CD14-positive monocyte (primary cell): ENCODE data around the gene PRR13. TPM values are rescaled to one million over a fixed set of nuclear protein-coding genes. Genes with fewer than 3 reads are reported as not detected.

ENCODE experiments used
- DNase-seq, 3 donors: peaks; one replicate each; pipeline ENCODE4 v3.0.0-alpha.2; 2011 to 2022
- H2AFZ ChIP-seq: 2 replicates; pipeline ENCODE4 v1.6.0; 2012; ENCODE audit warnings: mild to moderate bottlenecking, low read depth, low read length, inconsistent platforms; ENCODE audit not compliant: insufficient read depth, poor library complexity, severe bottlenecking
- H3K27ac ChIP-seq, 2 donors: 1 replicate in 1 of 2; 2 replicates in 1 of 2; pipeline ENCODE4 v1.5.1; 2012 to 2013; ENCODE audit warnings: low read length in 2 of 2, control low read depth in 1 of 2, inconsistent platforms in 1 of 2, low read depth in 1 of 2, mild to moderate bottlenecking in 1 of 2
- H3K27me3 ChIP-seq, 2 donors: one replicate each; pipeline versions ENCODE4 v1.6.0 to v1.6.1; 2011 to 2013; ENCODE audit warnings: low read length in 2 of 2; ENCODE audit not compliant: control insufficient read depth in 2 of 2, insufficient read depth in 2 of 2
- H3K36me3 ChIP-seq, 2 donors: replicated peaks in 1 of 2; 1 replicate in 1 of 2; 2 replicates in 1 of 2; pipeline versions ENCODE4 v1.5.1 to v1.6.1; 2012 to 2013; ENCODE audit warnings: low read length in 2 of 2, control low read depth in 1 of 2, inconsistent platforms in 1 of 2, mild to moderate bottlenecking in 1 of 2; ENCODE audit not compliant: insufficient read depth in 2 of 2, control insufficient read depth in 1 of 2
- H3K4me1 ChIP-seq, 2 donors: 1 replicate in 1 of 2; 2 replicates in 1 of 2; pipeline versions ENCODE4 v1.5.1 to v1.6.1; 2012 to 2013; ENCODE audit warnings: low read length in 2 of 2, control low read depth in 1 of 2, inconsistent platforms in 1 of 2, mild to moderate bottlenecking in 1 of 2, moderate library complexity in 1 of 2; ENCODE audit not compliant: insufficient read depth in 2 of 2, control insufficient read depth in 1 of 2
- H3K4me2 ChIP-seq: replicated peaks from 2 replicates; pipeline ENCODE3; 2012; ENCODE audit warnings: low read length, moderate library complexity, mild to moderate bottlenecking; ENCODE audit not compliant: poor library complexity, severe bottlenecking; ENCODE audit errors: extremely low read depth
- H3K4me3 ChIP-seq, 3 experiments: fragments of 200-600 bp in 1 of 3; sonication (generic) in 1 of 3; replicated peaks in 1 of 3; 1 replicate in 2 of 3; 2 replicates in 1 of 3; pipeline ENCODE4 v1.5.1; 2011 to 2013; ENCODE audit warnings: low read length in 3 of 3, mild to moderate bottlenecking in 3 of 3, control low read depth in 2 of 3, low read depth in 2 of 3, inconsistent platforms in 1 of 3, moderate library complexity in 1 of 3
- H3K79me2 ChIP-seq: 2 replicates; pipeline ENCODE4 v1.6.0; 2012; ENCODE audit warnings: mild to moderate bottlenecking, control low read depth, inconsistent platforms, low read length, moderate library complexity; ENCODE audit not compliant: insufficient read depth
- H3K9ac ChIP-seq: 2 replicates; pipeline ENCODE4 v1.6.0; 2017; ENCODE audit warnings: low read length, mild to moderate bottlenecking; ENCODE audit not compliant: insufficient read depth, poor library complexity, severe bottlenecking
- H3K9me3 ChIP-seq, 2 donors: replicated peaks in 1 of 2; 1 replicate in 1 of 2; 2 replicates in 1 of 2; pipeline versions ENCODE4 v1.5.1 to v1.6.1; 2012 to 2013; ENCODE audit warnings: low read length in 2 of 2, control low read depth in 1 of 2; ENCODE audit not compliant: control insufficient read depth in 1 of 2, insufficient read depth in 1 of 2
- H4K20me1 ChIP-seq: 2 replicates; pipeline ENCODE4 v1.6.0; 2012; ENCODE audit warnings: mild to moderate bottlenecking, low read length, control low read depth, moderate library complexity; ENCODE audit not compliant: insufficient read depth
- H3K27ac Mint-ChIP-seq, 7 donors: one replicate each; pipeline ENCODE4 v1.8.0; 2020; ENCODE audit warnings: mild to moderate bottlenecking in 7 of 7, mixed read lengths in 7 of 7, moderate library complexity in 6 of 7, inconsistent platforms in 2 of 7
- H3K27me3 Mint-ChIP-seq, 3 donors: one replicate each; pipeline ENCODE4 v1.8.0; 2021 to 2022; ENCODE audit warnings: low read depth in 3 of 3, mild to moderate bottlenecking in 3 of 3, mixed read lengths in 3 of 3, moderate library complexity in 3 of 3, inconsistent platforms in 1 of 3
- H3K36me3 Mint-ChIP-seq, 2 donors: one replicate each; pipeline ENCODE4 v1.8.0; 2020; ENCODE audit warnings: mixed read lengths in 2 of 2, inconsistent platforms in 1 of 2, mild to moderate bottlenecking in 1 of 2
- H3K4me1 Mint-ChIP-seq: one replicate; pipeline ENCODE4 v1.8.0; 2020; ENCODE audit warnings: mild to moderate bottlenecking, mixed read lengths
- H3K4me3 Mint-ChIP-seq, 2 donors: one replicate each; pipeline ENCODE4 v1.8.0; 2020; ENCODE audit warnings: mild to moderate bottlenecking in 2 of 2, mixed read lengths in 2 of 2, moderate library complexity in 1 of 2
- H3K9me3 Mint-ChIP-seq, 7 donors: one replicate each; pipeline ENCODE4 v1.8.0; 2020 to 2022; ENCODE audit warnings: mixed read lengths in 7 of 7, mild to moderate bottlenecking in 6 of 7, moderate library complexity in 6 of 7, inconsistent platforms in 2 of 7
- WGBS: methylation state at CpG from one replicate; pipeline ENCODE4 v1.1.5; 2013; ENCODE audit warnings: missing lambda C conversion rate; ENCODE audit not compliant: insufficient coverage; 5-methylcytosine and 5-hydroxymethylcytosine counted together
- intact Hi-C, 2 donors: fragments of 100-400 bp; cut with micrococcal nuclease; formaldehyde crosslinking; loops; one replicate each; pipeline versions ENCODE4 v1.15.0 to v1.15.1; 2023
- polyA plus RNA-seq, 3 donors: library from polyadenylated mRNA; depleted of rRNA in 1 of 3; unstranded in 2 of 3; stranded (reverse) in 1 of 3; fragments of 300-500 nt in 2 of 3; fragments of >200 nt in 1 of 3; fragmentation: Illumina TruSeq in 2 of 3; gene quantifications; 1 replicate in 2 of 3; 2 replicates in 1 of 3; pipeline ENCODE4 v1.2.3, GENCODE V29; 2012 to 2021
- TF ChIP-seq, protein P1 (sequence below): fragments of 200-600 bp; IDR thresholded peaks from one replicate; pipeline ENCODE4 v1.8.0; 2022; ENCODE audit warnings: antibody characterized with exemption, mild to moderate bottlenecking

Gene PRR13
- polyA plus RNA-seq, 3 donors: 172 to 670 (median 591) TPM

DNA sequence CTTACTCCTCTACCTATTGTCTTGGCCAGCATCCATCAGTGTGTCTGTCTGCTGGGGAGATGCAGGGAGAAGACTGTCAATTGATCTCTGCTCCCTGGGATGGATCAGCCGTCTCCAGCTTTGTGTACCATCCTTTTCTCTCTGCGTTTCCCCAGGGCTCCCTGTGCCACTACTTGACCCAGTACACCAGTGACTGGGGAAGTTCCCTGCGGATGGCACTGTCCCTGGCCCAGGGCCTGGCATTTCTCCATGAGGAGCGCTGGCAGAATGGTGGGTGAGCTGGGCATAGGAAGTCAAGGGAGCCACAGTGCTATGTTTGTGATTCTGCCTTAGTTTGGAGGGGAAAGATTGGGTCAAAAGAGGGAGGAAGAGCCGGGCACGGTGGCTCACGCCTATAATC is 12.8 kb upstream of the PRR13 start:
- Histone ChIP-seq H3K27me3 (no peaks in the 10 kb centered on the region), H3K79me2 (no peaks in the 10 kb centered on the region), H3K4me1 (no peaks in the 10 kb centered on the region), H2AFZ (no peak overlapping the region), H4K20me1 (no peaks in the 10 kb centered on the region), H3K4me3 (no peak overlapping the region), H3K9ac (no peak overlapping the region), H3K27ac (no peak overlapping the region), H3K9me3 (no peaks in the 10 kb centered on the region), H3K36me3 (no peaks in the 10 kb centered on the region), H3K4me2 (no peak overlapping the region)
- intact Hi-C loops: no loop called here
- H3K4me3 Mint-ChIP-seq: no peak overlapping the region
- TF ChIP-seq, protein P1, sequence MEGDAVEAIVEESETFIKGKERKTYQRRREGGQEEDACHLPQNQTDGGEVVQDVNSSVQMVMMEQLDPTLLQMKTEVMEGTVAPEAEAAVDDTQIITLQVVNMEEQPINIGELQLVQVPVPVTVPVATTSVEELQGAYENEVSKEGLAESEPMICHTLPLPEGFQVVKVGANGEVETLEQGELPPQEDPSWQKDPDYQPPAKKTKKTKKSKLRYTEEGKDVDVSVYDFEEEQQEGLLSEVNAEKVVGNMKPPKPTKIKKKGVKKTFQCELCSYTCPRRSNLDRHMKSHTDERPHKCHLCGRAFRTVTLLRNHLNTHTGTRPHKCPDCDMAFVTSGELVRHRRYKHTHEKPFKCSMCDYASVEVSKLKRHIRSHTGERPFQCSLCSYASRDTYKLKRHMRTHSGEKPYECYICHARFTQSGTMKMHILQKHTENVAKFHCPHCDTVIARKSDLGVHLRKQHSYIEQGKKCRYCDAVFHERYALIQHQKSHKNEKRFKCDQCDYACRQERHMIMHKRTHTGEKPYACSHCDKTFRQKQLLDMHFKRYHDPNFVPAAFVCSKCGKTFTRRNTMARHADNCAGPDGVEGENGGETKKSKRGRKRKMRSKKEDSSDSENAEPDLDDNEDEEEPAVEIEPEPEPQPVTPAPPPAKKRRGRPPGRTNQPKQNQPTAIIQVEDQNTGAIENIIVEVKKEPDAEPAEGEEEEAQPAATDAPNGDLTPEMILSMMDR: no peak
- no peak for DNase-seq
- no peaks in the 10 kb centered on the region for H3K9me3 Mint-ChIP-seq
- H3K36me3 Mint-ChIP-seq: no peaks in the 10 kb centered on the region
- WGBS: 100% methylated on average over 3 of the region's 7 CpGs
- H3K4me1 Mint-ChIP-seq: no peaks in the 10 kb centered on the region
- no peak overlapping the region for H3K27ac Mint-ChIP-seq
- H3K27me3 Mint-ChIP-seq: peaks cover 3 to 7% (median 4%) of the 10 kb centered on the region in 3 donors

DNA sequence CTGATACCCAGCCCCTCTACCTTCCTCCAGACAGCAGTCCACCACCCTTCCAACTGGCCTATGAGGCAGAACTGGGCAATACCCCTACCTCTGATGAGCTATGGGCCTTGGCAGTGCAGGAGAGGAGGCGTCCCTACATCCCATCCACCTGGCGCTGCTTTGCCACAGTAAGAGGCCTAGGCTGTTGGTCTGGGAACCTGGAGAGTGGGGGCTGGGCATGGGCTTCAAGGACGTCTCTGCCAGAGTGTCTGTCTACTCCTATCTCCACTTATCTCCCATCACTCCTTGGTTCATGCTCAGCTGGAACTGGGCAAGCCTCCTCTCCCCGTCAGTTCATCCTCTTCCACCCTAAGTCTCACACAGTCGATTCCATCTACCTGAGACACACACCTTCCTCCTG is 11.4 kb upstream of the PRR13 start:
- no peaks in the 10 kb centered on the region for H3K4me1 ChIP-seq
- H3K4me1 Mint-ChIP-seq: no peaks in the 10 kb centered on the region
- H3K4me3 Mint-ChIP-seq: no peak overlapping the region
- no peaks in the 10 kb centered on the region for H3K27me3 ChIP-seq
- no peak overlapping the region for H3K4me2 ChIP-seq
- no peak overlapping the region for H3K27ac ChIP-seq
- H3K4me3 ChIP-seq: no peak overlapping the region
- H3K79me2 ChIP-seq: no peaks in the 10 kb centered on the region
- WGBS: 100% methylated on average over 2 of the region's 5 CpGs
- H3K36me3 ChIP-seq: no peaks in the 10 kb centered on the region
- no peaks in the 10 kb centered on the region for H3K9me3 ChIP-seq
- intact Hi-C loops: no loop called here
- no peak for DNase-seq
- H3K27ac Mint-ChIP-seq: no peak overlapping the region
- TF ChIP-seq, protein P1: no peak
- no peak overlapping the region for H3K9ac ChIP-seq
- H2AFZ ChIP-seq: no peak overlapping the region
- peaks cover 3 to 7% (median 3%) of the 10 kb centered on the region in 3 donors for H3K27me3 Mint-ChIP-seq
- no peaks in the 10 kb centered on the region for H3K36me3 Mint-ChIP-seq
- no peaks in the 10 kb centered on the region for H4K20me1 ChIP-seq
- no peaks in the 10 kb centered on the region for H3K9me3 Mint-ChIP-seq
